Right atrium auricular region (tissue), 2 donors: Measurements from ENCODE around the gene PFKFB3. TPM values are rescaled to one million over a fixed set of nuclear protein-coding genes. Genes with fewer than 3 reads are reported as not detected.

Experiments
- DNase-seq: peaks from one replicate; pipeline ENCODE4 v3.0.0-alpha.2; 2019; ENCODE audit warnings: low spot score
- H3K27ac ChIP-seq, 2 donors: fragments of 200-600 bp; sonication (generic); 1 replicate in 1 of 2; 2 replicates in 1 of 2; pipeline ENCODE4 v1.5.1; 2016 to 2019
- H3K27me3 ChIP-seq, 2 donors: fragments of 200-600 bp; sonication (generic); one replicate each; pipeline versions ENCODE4 v1.5.1 to v1.6.0; 2017 to 2019
- H3K36me3 ChIP-seq: fragments of 200-600 bp; sonication (generic); one replicate; pipeline ENCODE4 v1.5.1; 2016
- H3K4me1 ChIP-seq, 2 donors: fragments of 200-600 bp; sonication (generic); one replicate each; pipeline versions ENCODE4 v1.5.1 to v1.6.0; 2017 to 2019
- H3K4me3 ChIP-seq, 2 donors: fragments of 200-600 bp; sonication (generic); 1 replicate in 1 of 2; 2 replicates in 1 of 2; pipeline ENCODE4 v1.5.1; 2017 to 2019; ENCODE audit warnings: mild to moderate bottlenecking in 1 of 2, moderate library complexity in 1 of 2
- H3K9me3 ChIP-seq, 2 donors: fragments of 200-600 bp; sonication (generic); one replicate each; pipeline ENCODE4 v1.5.1; 2019
- CTCF ChIP-seq, 2 donors: fragments of 200-600 bp; sonication (generic); IDR thresholded peaks; one replicate each; pipeline ENCODE4 v1.5.1; 2019; ENCODE audit warnings: antibody characterized with exemption in 2 of 2
- total RNA-seq, 2 donors: library from RNA; depleted of rRNA; stranded (reverse); fragments of >200 nt; gene quantifications; one replicate each; pipeline ENCODE4 v1.1.0, GENCODE V29; 2016

PFKFB3 gene
- total RNA-seq, 2 donors from 2014 or later: 9.4 to 16.5 TPM

GRCh38 chr10:6200440-6200733, 2.3 kb upstream of the PFKFB3 start:
- Histone ChIP-seq H3K36me3 (no peaks in the 10 kb centered on the region), H3K4me3 (peak overlapping the region in 1 of 2 donors; percentile 80), H3K27ac (peak overlapping the region in 1 of 2 donors; percentile 77), H3K4me1 (peaks cover 0 to 45% of the 10 kb centered on the region in 2 donors), H3K27me3 (no peaks in the 10 kb centered on the region), H3K9me3 (no peaks in the 10 kb centered on the region)
- no peak for TF ChIP-seq CTCF (IDR thresholded peaks at IDR 0.05)
- no peak for DNase-seq

GRCh38 chr10:6200734-6201515, 1.8 kb upstream of the PFKFB3 start:
- TF ChIP-seq CTCF (IDR thresholded peaks at IDR 0.05): no peak
- Histone ChIP-seq H3K36me3 (no peaks in the 10 kb centered on the region), H3K9me3 (no peaks in the 10 kb centered on the region), H3K4me3 (peak overlapping the region; percentile 60 to 80), H3K4me1 (peaks cover 0 to 41% of the 10 kb centered on the region in 2 donors), H3K27ac (peak overlapping the region; percentile 77 to 95), H3K27me3 (no peaks in the 10 kb centered on the region)
- no peak for DNase-seq

- Histone ChIP-seq H3K4me1 (peaks cover 0 to 37% of the 10 kb centered on the region in 2 donors), H3K9me3 (no peaks in the 10 kb centered on the region), H3K27me3 (no peaks in the 10 kb centered on the region), H3K4me3 (peak overlapping the region; percentile 60 to 80), H3K36me3 (no peaks in the 10 kb centered on the region), H3K27ac (peak overlapping the region; percentile 77 to 95)
- no peak for DNase-seq
- no peak for TF ChIP-seq CTCF (IDR thresholded peaks at IDR 0.05)
Observed at GRCh38 chr10:6201516-6201975, 1.2 kb upstream of the PFKFB3 start.

GRCh38 chr10:6202098-6202683, 541 bp upstream of the PFKFB3 start:
- no peaks in the 10 kb centered on the region for H3K9me3 ChIP-seq
- no peaks in the 10 kb centered on the region for H3K36me3 ChIP-seq
- peak overlapping the region; percentile 77 to 95 for H3K27ac ChIP-seq
- H3K4me1 ChIP-seq: peaks cover 0 to 36% of the 10 kb centered on the region in 2 donors
- no peaks in the 10 kb centered on the region for H3K27me3 ChIP-seq
- H3K4me3 ChIP-seq: peak overlapping the region; percentile 60 to 80
- no peak for DNase-seq
- no peak for TF ChIP-seq CTCF (IDR thresholded peaks at IDR 0.05)

GRCh38 chr10:6203331-6204062, 765 bp downstream of the PFKFB3 start:
- Histone ChIP-seq H3K4me1 (peaks cover 0 to 36% of the 10 kb centered on the region in 2 donors), H3K27me3 (no peaks in the 10 kb centered on the region), H3K4me3 (peak overlapping the region; percentile 60 to 80), H3K36me3 (no peaks in the 10 kb centered on the region), H3K27ac (peak overlapping the region; percentile 94 to 95), H3K9me3 (no peaks in the 10 kb centered on the region)
- TF ChIP-seq CTCF (IDR thresholded peaks at IDR 0.05): peak in 1 of 2 donors; percentile 35
- no peak for DNase-seq
